Embryonic facial prominence (tissue), 1 donor: ENCODE results near the gene DCST1.

ENCODE experiments used
- DNase-seq: peaks from one replicate; pipeline ENCODE4 v3.0.0-alpha.2; 2016; ENCODE audit errors: extremely low spot score

DCST1 gene

DNA sequence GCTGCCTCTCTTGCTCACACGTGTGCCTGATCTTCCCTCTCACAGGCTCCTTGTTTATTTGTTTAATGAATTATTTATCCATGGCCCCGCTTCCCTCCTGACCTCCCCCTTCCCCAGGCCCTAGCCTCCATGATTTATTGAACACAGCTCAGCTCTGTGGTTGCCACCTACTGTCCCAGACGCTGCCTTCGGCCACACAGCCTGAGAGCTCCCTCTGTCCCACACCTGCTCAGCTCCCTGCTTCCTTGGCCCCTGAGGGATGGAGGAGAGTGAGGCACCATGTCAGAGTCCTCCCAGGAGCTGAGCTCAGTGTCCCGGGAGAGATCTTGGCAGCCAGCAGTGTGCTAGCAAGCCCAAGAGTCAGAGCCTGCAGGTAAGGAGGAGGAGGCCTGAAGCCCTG lies 41.9 kb downstream of the DCST1 start:
- DNase-seq, result no peak

DNA sequence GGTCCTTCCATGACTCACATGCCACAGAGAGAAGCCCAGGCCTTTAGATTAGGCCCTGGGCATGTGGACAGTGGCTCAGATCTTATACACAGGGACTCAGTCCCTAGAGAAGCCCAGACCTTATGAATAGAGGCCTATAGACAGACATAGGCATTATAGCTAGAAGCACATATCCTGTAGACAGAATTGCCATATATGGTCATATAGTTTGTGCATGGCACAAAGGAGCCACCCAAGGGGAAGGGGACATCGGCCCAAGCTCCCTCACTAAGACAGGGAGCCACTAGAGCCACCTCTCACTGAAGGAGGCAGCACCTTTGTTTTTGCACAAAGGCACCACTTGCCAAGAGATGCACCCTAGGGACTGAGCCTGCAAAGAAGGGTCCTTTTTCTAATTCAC lies 42.7 kb downstream of the DCST1 start:
- DNase-seq, result no peak

DNA sequence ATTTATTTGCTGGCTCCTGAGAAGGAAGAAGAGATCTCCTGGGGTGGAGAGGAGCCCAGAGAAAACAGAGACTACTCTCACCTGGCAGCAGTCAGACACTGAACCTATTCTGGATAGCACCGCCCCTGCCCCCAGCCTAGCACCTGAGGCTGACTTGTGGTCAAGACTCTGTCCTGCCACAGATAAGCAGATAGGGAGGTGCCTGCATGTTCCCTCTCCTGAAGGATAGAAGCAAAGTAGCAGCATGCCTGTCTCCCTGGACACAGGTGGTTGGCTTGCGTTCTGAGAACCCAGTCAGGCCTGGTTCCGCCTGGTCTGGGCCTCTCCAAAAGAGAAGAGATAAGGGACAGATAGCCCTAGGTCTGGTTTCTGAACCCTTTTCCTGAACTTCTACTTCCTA lies 43.7 kb downstream of the DCST1 start:
- DNase-seq, result no peak

DNA sequence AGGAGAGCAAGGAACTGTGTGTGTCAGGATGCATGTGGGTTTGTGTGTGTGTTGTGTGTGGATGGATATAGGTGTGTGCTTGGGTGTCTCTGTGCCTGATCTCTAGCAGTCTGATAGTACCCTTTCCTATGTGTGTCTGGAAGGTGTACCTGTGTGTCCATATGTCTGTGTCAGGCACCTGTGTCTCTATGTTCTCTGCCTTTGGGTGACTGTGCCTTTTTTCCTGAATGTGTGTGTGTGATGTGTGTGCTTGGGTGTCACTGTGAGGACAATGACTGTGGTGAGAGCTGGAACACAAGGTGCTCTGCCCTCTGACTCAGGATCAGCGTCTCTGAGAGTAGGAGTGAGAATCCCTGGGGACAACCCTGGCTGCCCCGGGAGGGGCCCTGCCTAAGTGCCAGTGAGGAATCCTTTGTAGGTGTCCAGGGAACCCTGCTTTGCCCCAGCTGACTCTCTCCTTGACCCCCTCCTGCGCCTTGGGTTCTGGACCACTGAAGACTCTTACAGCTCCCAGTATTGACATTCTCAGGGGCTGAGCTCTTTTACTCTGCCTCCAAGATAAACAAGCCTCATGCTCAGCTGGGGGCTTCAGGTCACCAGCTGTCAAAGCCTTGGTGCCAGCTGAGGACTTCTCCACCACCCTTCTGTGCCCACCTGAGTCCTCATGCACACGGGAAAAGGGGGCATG lies 44.3 kb downstream of the DCST1 start:
- no peak for DNase-seq

DNA sequence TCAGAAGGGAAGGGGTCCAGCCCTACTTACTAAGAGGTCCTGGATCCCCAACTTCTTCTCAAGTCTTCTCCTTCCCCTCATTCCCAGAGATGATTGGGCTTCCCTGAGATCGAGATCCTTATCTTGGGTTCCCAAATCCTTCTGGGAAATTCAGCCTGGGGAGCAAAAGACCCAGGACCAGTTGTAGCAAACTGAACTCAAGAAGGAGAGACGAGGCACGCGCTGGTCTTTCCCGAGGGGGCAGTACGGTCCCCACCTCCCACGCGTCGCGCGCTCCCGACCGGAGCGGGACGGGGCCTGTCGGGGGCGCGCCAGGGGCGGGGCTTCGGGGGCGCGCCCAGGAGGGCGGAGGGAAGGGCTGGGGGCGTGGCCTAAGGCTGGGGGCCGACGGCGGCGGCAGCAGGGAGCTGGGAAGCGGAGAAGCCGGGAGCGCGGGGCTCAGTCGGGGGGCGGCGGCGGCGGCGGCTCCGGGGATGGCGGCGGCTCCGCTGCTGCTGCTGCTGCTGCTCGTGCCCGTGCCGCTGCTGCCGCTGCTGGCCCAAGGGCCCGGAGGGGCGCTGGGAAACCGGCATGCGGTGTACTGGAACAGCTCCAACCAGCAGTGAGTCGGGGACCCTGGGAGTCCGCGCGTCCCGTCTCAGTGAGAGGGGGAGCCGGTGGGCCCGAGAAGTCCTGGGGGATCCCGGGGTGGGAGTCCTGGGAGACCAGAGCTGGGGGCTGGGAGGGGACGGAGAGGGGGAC lies 45.0 kb downstream of the DCST1 start, which contains the start of gene EFNA3:
EFNA3 (plus strand) TSS at position 369 of the 741 bp plus-strand sequence; CDS start at position 474, 105 bp downstream.
- DNase-seq, result no peak

DNA sequence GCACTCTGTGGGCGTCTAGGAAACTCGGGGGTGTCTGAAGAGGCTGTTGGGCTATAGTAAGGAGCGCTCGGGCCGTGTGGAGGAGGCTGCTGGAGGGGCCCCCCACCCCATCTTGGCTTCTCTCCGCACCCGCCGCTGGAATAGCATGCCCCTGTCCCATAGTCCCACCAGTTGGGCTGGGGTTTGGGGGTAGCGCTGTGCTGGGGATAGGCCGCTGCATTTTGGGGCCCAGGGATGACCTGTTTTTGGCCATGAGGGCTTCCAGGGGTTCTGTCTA lies 45.5 kb downstream of the DCST1 start:
- no peak for DNase-seq

DNA sequence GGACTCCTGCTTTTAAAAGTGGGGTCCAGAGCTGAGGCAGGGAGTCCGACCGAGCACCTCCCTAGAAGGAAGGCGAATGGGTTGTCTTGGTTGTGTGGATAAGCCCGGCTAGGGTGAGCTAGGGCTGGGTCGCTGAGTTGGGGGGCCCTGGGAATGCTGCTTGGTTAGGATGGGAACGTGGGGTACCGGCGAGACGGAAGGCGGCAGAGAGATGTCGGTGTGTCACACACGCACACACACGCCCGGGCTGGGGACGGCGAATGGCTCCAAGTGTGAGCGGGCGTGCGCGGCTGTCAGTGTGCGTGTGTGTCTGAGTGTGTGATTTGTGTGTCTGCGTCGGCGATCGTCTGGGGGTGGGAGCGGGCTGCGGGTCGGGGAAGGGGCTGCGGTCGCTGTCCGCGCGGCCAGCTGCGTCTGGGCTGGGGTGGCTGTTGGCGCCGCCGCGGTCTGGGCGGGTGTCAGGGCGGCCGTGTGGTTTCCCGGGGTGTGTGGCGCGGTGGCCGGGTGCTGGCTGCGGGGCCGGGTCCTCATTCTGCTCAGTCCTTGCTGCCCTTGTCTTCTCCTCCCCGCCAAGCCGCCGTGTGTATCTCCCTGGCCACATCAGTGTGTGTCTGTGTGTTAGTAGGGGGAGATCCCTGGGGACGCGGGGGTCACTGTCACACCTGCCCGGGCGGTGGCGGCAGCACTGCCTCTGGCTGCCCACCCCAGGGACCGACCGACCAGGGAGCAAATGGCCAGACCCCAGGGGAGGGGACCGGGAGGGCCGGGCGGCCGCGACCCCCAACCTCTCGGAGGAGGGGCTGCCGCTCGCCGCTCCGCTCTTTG lies 46.1 kb downstream of the DCST1 start:
- DNase-seq, result no peak

DNA sequence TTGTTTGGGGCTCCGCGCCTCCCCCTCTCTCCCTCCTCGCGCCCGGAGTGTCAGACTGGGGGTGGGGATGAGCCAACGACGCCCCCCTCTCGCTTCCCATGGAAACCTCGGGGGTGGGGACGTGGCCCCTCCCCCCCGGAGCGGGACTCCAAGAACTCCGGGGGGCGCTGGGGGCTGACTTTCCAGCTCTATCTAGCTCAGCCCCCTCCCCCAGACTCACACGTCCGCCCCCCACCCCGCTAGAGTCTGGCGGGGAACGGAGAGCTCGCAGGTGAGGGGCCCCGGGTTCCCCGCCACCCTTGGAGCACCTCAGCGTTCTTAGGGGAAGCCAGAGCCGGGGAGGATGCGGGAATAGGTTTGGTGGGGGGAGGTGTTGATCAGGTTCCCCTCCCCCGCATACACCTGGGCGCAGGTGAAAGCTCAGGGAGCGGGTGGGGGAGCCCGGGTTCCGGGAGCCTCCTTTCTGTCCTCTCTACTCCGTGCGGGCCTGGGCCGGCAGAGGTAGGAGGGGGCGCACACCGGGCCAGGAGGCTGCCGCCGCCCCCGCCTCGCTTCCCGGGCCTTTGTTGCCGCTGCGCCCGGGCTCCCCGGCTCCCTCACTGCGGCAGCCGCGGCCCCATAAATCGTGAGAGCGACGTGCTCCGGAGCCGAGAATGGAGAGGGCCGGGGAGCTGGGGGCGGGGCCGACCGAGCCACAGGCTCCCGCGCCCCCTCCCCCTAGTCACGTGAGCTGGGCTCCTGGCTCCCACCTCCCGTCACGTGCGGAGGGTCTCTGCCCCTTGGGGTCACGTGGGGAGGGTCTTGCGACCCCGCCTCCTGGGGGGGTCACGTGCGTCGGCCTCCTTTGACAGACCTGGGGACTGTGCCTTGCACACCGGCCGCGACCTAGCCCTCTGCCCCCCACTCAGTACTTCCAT lies 46.9 kb downstream of the DCST1 start:
- peak; percentile 75 for DNase-seq

DNA sequence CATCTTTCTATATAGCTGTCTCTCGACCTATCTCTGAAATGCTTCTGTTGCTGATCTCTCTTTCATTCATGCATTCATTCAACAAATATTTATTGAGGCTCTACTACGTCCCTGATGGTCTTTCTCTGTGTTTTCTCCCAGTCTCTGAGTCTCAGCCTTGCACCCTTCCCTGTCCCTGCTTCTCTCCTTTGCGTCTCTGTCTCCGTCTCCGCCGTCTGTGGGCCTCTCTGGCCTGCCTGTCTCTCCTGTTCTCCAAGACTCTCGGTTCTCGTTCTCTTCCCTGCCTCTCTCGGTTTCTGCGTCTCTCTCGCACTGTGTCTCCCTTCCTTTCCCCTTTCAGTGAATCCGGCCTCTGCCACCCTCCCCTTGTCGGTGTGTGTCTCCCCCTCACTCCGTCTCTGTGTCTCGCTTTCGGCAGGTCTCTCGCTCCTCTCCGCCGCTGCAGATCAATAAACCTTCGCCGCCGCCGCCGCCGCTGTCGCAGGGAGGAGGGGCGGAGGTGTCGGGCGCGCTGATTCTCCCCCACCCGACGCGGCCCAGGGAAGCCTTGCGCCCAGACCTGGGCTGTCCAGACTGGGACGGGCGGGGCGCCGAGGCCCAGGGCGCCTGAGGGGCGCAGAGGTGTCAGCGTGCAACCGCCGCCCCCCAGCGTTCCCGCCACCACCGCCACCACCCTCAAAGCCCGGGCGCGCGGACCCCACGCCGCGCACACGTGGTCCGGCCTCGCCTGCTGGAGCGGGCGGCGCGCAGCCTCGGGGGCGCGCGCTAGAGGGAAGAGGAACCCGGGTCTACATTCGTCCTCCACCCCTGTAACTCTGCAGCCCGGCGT lies 48.1 kb downstream of the DCST1 start:
- no peak for DNase-seq

DNA sequence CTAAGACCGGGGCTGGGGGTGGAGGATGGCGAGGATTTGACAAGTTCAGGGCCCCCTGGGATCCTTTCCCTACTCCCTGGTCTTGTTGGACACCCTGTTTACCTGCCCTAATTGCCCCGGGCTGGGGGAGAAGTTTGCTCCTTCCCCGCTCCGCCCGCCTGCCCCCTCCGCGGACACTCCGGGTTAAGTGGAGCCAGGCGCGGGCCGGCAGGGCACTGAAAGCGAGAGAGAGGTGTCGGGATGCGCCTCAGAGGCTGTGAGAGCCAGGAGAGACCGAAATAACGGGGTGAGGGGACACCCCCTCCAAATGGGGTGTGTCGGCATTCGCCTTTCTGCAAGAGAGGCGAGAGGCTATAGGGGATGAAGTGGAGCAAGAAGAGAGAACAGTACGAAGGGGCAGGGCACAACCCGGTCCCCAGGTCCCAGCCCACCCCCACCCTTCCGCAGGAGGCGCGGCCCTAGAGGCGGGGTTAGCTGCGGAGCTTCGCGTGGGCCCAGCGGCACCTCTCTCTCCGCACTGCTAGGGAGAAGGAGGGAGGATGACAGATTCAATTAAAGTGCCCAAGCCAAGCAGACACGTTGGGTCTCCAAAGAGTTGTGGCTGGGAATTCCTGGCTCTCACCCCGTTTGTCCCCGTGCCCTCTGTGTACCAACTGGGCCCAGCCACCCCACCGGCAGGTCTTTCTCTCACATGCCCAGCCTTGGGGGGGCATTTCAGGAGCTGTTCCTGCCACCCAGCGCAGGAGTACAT lies 48.9 kb downstream of the DCST1 start:
- no peak for DNase-seq

DNA sequence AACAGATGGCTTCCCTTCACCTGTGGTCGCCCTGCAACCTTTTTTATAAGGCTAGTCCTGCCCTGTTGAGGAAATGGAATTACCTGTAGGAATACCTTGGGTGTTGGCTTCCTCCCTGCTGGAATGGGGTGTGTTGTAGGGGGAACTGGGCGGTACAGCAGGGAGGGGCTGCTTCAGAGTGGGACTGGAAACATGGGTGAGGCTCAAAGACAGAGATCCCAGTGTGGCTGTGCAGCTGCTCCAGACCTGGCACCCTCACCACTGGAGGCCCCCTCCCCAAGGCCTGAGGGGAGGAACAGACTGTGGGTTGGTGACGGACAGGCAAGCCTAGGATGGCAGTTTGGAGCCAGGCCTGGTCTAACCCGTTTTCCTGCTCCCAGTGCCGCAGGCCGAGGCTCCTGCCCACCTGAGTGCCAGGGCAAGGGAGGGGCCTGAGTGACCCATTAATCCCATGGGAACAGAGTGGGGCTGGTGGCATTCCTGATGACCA lies 49.5 kb downstream of the DCST1 start:
- no peak for DNase-seq

DNA sequence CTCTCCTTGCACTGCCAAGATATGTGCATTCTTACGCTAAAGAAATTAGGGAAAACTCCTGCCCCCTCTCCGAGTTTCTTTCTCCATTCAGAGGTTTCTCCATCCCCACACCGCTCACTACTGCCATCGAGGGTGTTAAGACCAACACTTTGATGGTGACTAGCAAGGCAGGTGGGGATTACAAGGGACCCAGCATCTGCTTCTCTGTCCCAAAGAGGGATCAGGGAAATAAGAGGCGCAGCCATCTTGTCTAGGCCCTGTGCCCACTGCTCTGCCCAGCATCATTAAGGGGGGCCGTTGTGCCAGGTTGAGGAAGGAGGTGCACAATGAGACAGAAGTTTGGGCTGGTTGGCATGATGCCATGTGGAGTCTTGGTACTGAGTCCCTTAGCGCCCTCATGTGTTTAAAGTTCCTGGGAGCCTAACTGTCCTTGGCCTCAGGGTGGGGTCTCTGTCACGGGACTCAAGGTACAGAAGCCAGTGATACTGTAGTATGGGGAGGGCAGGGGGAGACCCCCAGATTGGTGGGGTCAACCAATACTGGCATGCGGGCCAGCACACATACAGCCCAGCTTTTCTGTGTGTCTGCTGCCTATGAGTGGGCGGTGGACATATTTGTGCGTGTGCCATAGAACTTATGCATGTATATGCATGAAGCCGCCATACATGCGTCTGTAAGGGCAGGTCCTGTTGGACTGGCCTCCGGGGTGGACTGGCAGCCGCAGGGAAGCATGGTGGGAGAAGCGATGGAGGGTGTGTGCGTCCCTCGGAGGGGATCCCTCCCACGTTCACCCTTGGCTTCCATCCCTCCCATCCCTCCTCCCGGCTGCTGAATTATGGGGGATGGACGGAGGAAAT lies 50.5 kb downstream of the DCST1 start:
- DNase-seq, result no peak

DNA sequence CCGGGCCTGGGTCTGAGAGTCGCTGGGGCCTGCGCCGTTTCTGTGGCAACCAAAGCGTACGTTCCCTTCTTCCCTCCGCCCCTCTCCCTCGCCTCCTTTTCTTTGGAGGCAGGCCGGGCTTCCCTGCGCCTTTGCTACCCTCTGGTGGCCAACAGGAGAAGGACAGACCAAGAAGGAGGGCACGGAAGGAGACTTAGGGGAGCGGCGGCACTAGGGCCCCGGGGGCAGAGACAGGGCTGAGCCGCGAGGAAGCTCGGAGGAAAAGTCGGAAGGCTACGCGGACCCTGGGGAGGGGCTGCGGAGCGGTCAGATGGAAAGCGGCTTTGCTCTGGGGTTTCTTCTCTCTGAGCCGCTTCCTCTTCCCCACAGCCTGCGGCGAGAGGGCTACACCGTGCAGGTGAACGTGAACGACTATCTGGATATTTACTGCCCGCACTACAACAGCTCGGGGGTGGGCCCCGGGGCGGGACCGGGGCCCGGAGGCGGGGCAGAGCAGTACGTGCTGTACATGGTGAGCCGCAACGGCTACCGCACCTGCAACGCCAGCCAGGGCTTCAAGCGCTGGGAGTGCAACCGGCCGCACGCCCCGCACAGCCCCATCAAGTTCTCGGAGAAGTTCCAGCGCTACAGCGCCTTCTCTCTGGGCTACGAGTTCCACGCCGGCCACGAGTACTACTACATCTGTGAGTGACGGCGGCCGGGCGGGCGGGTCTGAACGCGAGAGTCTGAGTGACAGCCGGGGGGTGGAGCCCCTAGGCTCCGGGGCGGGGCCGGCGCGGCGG lies 51.3 kb downstream of the DCST1 start:
- DNase-seq, result peak; percentile 98

DNA sequence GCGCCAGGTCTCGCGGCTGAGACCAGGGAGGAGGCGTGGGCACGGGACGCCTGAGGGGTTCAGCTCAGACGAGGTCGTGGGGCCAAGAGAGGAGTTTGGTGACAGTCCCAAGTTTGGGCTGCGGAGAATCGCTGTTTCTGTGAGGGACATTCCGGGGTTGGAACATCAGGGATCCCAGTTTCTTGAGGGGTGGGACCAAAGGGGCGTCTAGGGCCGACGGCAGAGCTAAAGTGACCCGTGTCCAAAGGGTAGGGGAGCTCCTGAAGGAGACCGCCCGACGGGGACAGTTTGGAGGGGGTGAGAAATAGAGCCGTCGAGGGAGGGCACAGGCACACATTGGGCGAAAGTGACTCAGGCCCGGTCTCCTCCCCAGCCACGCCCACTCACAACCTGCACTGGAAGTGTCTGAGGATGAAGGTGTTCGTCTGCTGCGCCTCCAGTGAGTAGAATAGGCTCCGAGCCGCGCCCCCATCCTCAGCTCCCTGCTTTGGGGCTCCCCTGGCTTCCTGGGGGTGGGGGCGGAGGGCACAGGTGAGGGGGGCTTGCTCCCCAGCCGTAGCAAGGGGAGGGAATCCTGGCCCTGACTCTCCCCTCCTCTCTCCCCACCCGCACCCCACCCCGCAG lies 52.0 kb downstream of the DCST1 start:
- no peak for DNase-seq

DNA sequence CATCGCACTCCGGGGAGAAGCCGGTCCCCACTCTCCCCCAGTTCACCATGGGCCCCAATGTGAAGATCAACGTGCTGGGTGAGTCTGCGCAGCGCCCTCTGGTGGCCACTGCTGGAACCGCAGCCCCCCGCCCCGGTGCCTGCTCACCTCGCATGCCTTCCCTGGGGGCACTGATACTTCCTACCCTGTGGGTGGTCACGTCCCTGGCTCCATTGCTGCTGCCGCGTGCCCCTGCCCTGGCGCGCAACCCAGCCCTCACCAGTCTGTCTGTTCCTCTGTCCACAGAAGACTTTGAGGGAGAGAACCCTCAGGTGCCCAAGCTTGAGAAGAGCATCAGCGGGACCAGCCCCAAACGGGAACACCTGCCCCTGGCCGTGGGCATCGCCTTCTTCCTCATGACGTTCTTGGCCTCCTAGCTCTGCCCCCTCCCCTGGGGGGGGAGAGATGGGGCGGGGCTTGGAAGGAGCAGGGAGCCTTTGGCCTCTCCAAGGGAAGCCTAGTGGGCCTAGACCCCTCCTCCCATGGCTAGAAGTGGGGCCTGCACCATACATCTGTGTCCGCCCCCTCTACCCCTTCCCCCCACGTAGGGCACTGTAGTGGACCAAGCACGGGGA lies 52.6 kb downstream of the DCST1 start:
- no peak for DNase-seq

DNA sequence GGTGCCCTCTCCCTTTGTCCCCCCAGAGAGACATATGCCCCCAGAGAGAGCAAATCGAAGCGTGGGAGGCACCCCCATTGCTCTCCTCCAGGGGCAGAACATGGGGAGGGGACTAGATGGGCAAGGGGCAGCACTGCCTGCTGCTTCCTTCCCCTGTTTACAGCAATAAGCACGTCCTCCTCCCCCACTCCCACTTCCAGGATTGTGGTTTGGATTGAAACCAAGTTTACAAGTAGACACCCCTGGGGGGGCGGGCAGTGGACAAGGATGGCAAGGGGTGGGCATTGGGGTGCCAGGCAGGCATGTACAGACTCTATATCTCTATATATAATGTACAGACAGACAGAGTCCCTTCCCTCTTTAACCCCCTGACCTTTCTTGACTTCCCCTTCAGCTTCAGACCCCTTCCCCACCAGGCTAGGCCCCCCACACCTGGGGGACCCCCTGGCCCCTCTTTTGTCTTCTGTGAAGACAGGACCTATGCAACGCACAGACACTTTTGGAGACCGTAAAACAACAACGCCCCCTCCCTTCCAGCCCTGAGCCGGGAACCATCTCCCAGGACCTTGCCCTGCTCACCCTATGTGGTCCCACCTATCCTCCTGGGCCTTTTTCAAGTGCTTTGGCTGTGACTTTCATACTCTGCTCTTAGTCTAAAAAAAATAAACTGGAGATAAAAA lies 53.4 kb downstream of the DCST1 start:
- DNase-seq, result no peak
